B cell (primary cell): ENCODE measurements around the gene PRTN3. TPM values are rescaled to one million over a fixed set of nuclear protein-coding genes. Genes with fewer than 3 reads are reported as not detected.
"Not testable (repeated sequence)": the region's sequence is repeated elsewhere in the genome, so short reads cannot be mapped to it uniquely, and the experiment has no call there.

Experiments
- ATAC-seq: fragments of 200-7000 bp; cut with Tn5 transposase; one replicate; pipeline ENCODE4 v1.10.0; 2021; ENCODE audit warnings: low read depth, mild to moderate bottlenecking, moderate number of reproducible peaks, moderate library complexity
- CTCF ChIA-PET: fragments of 350-600 bp; sonication (Branson Sonifier 250); formaldehyde crosslinking; loops from one replicate; lab custom pipeline; 2021; ENCODE audit warnings: antibody characterized with exemption, inconsistent platforms; lab: Charles Lee
- POLR2A ChIA-PET: fragments of 350-600 bp; sonication (Branson Sonifier 250); formaldehyde crosslinking; loops from one replicate; lab custom pipeline; 2021; ENCODE audit warnings: antibody characterized with exemption; lab: Charles Lee
- DNase-seq: peaks from one replicate; pipeline ENCODE4 v3.0.0; 2013
- H2AFZ ChIP-seq: 2 replicates; pipeline ENCODE4 v1.6.1; 2012; ENCODE audit warnings: mild to moderate bottlenecking, low read depth, low read length; ENCODE audit not compliant: insufficient read depth, poor library complexity, severe bottlenecking
- H3K27ac ChIP-seq, 2 donors: 1 replicate in 1 of 2; 2 replicates in 1 of 2; pipeline ENCODE4 v1.5.1; 2012 to 2013; ENCODE audit warnings: low read length in 2 of 2, mild to moderate bottlenecking in 2 of 2, moderate library complexity in 1 of 2
- H3K27me3 ChIP-seq, 4 experiments: fragments of 200-600 bp in 1 of 4; sonication (generic) in 1 of 4; replicated peaks in 1 of 4; 1 replicate in 2 of 4; 2 replicates in 2 of 4; pipeline versions ENCODE4 v1.6.1 to v1.7.0; 2013 to 2016; ENCODE audit warnings: low read length in 3 of 4, mild to moderate bottlenecking in 2 of 4, mixed read lengths in 1 of 4, moderate library complexity in 1 of 4; ENCODE audit not compliant: insufficient read depth in 4 of 4, control insufficient read depth in 3 of 4; ENCODE audit errors: control extremely low read depth in 1 of 4
- H3K36me3 ChIP-seq, 2 experiments: replicated peaks in 1 of 2; 1 replicate in 1 of 2; 2 replicates in 1 of 2; pipeline versions ENCODE4 v1.6.1 to v1.7.1; 2013; ENCODE audit warnings: low read length in 1 of 2; ENCODE audit not compliant: insufficient read depth in 2 of 2, control insufficient read depth in 1 of 2; ENCODE audit errors: control extremely low read depth in 1 of 2, extremely low read depth in 1 of 2
- H3K4me1 ChIP-seq, 2 donors: fragments of 200-600 bp in 1 of 2; sonication (generic) in 1 of 2; 1 replicate in 1 of 2; 2 replicates in 1 of 2; pipeline versions ENCODE4 v1.5.1 to v1.6.1; 2013 to 2017; ENCODE audit warnings: low read length in 2 of 2; ENCODE audit not compliant: control insufficient read depth in 2 of 2, insufficient read depth in 2 of 2
- H3K4me2 ChIP-seq: replicated peaks from 2 replicates; pipeline ENCODE3; 2012; ENCODE audit warnings: mild to moderate bottlenecking, low read depth, low read length; ENCODE audit not compliant: poor library complexity, severe bottlenecking
- H3K4me3 ChIP-seq, 5 experiments: fragments of 200-600 bp in 1 of 5; sonication (generic) in 1 of 5; 1 replicate in 3 of 5; 2 replicates in 2 of 5; pipeline versions ENCODE4 v1.5.1 to v1.7.0; 2011 to 2016; ENCODE audit warnings: low read length in 4 of 5, mild to moderate bottlenecking in 4 of 5, low read depth in 2 of 5, control low read depth in 1 of 5, moderate library complexity in 1 of 5; ENCODE audit not compliant: insufficient read depth in 1 of 5; ENCODE audit errors: control extremely low read depth in 1 of 5, extremely low read depth in 1 of 5
- H3K79me2 ChIP-seq: fragments of 200-600 bp; sonication (generic); one replicate; pipeline ENCODE4 v1.6.0; 2016; ENCODE audit warnings: low read length; ENCODE audit not compliant: control insufficient read depth, insufficient read depth
- H3K9ac ChIP-seq: fragments of 200-600 bp; sonication (generic); 2 replicates; pipeline ENCODE4 v1.6.1; 2017; ENCODE audit warnings: mild to moderate bottlenecking, low read length, moderate library complexity
- H3K9me3 ChIP-seq, 3 donors: one replicate each; pipeline versions ENCODE4 v1.6.1 to v1.7.1; 2013; ENCODE audit warnings: low read length in 2 of 3; ENCODE audit not compliant: control insufficient read depth in 2 of 3, insufficient read depth in 1 of 3; ENCODE audit errors: control extremely low read depth in 1 of 3
- H4K20me1 ChIP-seq: 2 replicates; pipeline ENCODE4 v1.6.0; 2012; ENCODE audit warnings: mild to moderate bottlenecking, low read length; ENCODE audit not compliant: insufficient read depth, control insufficient read depth, poor library complexity, severe bottlenecking
- H3K27ac Mint-ChIP-seq: one replicate; pipeline ENCODE4 v1.8.0; 2021; ENCODE audit warnings: mixed read lengths
- H3K27me3 Mint-ChIP-seq: one replicate; pipeline ENCODE4 v1.8.0; 2021; ENCODE audit warnings: mixed read lengths
- H3K4me1 Mint-ChIP-seq: one replicate; pipeline ENCODE4 v1.8.0; 2021; ENCODE audit warnings: mixed read lengths
- H3K4me3 Mint-ChIP-seq: one replicate; pipeline ENCODE4 v1.8.0; 2021; ENCODE audit warnings: mixed read lengths
- H3K9me3 Mint-ChIP-seq: one replicate; pipeline ENCODE4 v1.8.0; 2022; ENCODE audit warnings: mixed read lengths; ENCODE audit not compliant: insufficient read depth
- WGBS: methylation state at CpG from one replicate; pipeline ENCODE4 v1.1.5; 2013; ENCODE audit warnings: missing lambda C conversion rate; ENCODE audit not compliant: insufficient coverage; 5-methylcytosine and 5-hydroxymethylcytosine counted together
- intact Hi-C: fragments of 100-400 bp; cut with micrococcal nuclease; formaldehyde crosslinking; loops from one replicate; pipeline ENCODE4 v1.10.0; 2022
- polyA plus RNA-seq: library from polyadenylated mRNA; depleted of rRNA; stranded (reverse); fragments of >200 nt; gene quantifications from 2 replicates; pipeline ENCODE4 v1.2.3, GENCODE V29; 2012
- total RNA-seq, 2 donors: library from RNA; stranded (reverse); fragments of 120-200 nt in 1 of 2; gene quantifications; 1 replicate in 1 of 2; 2 replicates in 1 of 2; pipeline versions ENCODE4 v1.2.3 to v1.2.4, GENCODE V29; 2013 to 2022

Gene PRTN3
- total and polyA plus RNA-seq, 2 donors (not counting 1 experiment from before 2014, with no cell fraction given) = not detected

- H3K9me3 Mint-ChIP-seq, H3K27ac ChIP-seq, H3K4me2 ChIP-seq, H3K27ac Mint-ChIP-seq, H3K4me3 ChIP-seq, H3K4me3 Mint-ChIP-seq, intact Hi-C loops, ATAC-seq, H2AFZ ChIP-seq, H3K4me1 ChIP-seq, H3K9ac ChIP-seq, H3K27me3 Mint-ChIP-seq, DNase-seq, H3K9me3 ChIP-seq, H3K27me3 ChIP-seq, H3K4me1 Mint-ChIP-seq: not testable (repeated sequence)
- ChIA-PET POLR2A (interaction anchor here (0.6 to 1.4 kb wide), 4 partner anchors 15 to 196 kb away, joined by 3 to 10 read pairs (median 4); no protein-coding TSS in a partner anchor), CTCF (interaction anchor here (1.0 kb wide), 1 partner anchor 22 kb away, joined by 3 read pairs; no protein-coding TSS in a partner anchor)
- peaks cover 0 to 35% of the 10 kb centered on the region in 2 experiments for H3K36me3 ChIP-seq
- peaks cover 37% of the 10 kb centered on the region for H4K20me1 ChIP-seq
- 94% methylated on average over 11 of the region's 23 CpGs for WGBS
- H3K79me2 ChIP-seq = peaks cover 33% of the 10 kb centered on the region
These were observed 37.3 kb downstream of the PRTN3 start for GRCh38 chr19:877992-878660.

- intact Hi-C loops, H2AFZ ChIP-seq, H3K9me3 Mint-ChIP-seq, H3K27me3 Mint-ChIP-seq, ATAC-seq, H3K4me3 ChIP-seq, DNase-seq, H3K4me2 ChIP-seq, H3K27ac ChIP-seq, H3K4me3 Mint-ChIP-seq, H3K9me3 ChIP-seq, H3K4me1 ChIP-seq, H3K27me3 ChIP-seq, H3K4me1 Mint-ChIP-seq, H3K27ac Mint-ChIP-seq, H3K9ac ChIP-seq: not testable (repeated sequence)
- ChIA-PET POLR2A (interaction anchor here (1.4 kb wide), 1 partner anchor 30 kb away, joined by 10 read pairs; no protein-coding TSS in a partner anchor), CTCF (interaction anchor here (1.0 to 1.4 kb wide), 2 partner anchors 23 to 30 kb away, joined by 3 to 4 read pairs; no protein-coding TSS in a partner anchor)
- H4K20me1 ChIP-seq = peaks cover 33% of the 10 kb centered on the region
- H3K36me3 ChIP-seq = peaks cover 0 to 40% of the 10 kb centered on the region in 2 experiments
- 89% methylated on average over 13 of the region's 24 CpGs for WGBS
- H3K79me2 ChIP-seq = peaks cover 39% of the 10 kb centered on the region
These were observed 38.2 kb downstream of the PRTN3 start for GRCh38 chr19:878751-879561.
